NCI-H1105 treated with DMSO at 0.1 percent for 48 hours (cell line): ENCODE measurements around the gene CUL3.
"Not testable (repeated sequence)": the region's sequence is repeated elsewhere in the genome, so short reads cannot be mapped to it uniquely, and the experiment has no call there.

ENCODE experiments used
- DNase-seq: peaks from one replicate; lab custom pipeline; 2025; lab: John Stamatoyannopoulos, UW

CUL3 gene

GRCh38 chr2:224543939-224544338 is 41.2 kb downstream of the CUL3 start:
- no peak for DNase-seq

DNA sequence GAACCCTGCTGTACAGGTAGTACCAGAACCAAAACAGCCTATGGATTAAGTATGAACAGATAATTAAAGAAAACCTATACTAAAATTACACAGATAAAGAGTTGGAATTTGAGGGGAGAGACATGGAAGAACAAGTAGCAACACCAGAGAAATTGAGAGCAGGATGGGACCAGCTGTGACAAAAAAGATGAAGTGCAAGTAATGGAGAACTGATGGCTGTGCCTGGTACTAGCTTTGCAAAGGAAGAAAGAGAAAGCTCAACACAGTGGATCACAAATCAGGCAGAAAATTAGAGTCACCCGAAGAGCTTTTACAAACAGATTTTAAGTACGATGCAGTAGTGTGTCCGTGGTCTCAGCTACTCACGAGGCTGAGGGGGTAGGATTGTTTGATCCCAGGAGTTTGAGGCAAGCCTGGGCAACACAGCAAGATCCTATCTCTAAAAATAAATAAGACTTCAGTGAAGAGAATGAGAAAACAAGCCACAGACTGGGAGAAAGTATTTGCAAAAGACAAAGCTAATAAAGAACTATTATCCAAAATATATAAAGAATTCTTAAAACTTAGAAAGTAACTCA is 46.5 kb downstream of the CUL3 start:
- no peak for DNase-seq

DNA sequence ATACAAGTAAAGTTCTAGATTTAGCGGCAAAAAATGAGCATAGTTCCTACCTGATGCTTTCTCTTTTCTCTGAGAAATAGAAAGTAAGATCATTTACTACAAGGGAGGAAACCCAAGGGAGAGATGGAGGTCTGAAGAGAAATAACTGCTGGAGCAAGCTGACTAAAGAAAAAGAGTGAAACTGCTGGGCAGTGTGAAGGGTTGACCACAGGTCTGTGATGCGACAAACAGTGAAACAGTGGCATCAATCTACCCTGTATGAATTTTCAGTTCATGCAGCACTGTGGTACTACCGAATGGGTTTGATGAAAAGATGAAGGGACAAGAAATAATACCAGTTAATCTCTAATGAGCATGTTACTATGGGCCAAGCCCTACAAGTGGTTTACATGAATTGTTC is 52.2 kb downstream of the CUL3 start:
- DNase-seq: no peak

- no peak for DNase-seq
Observed at GRCh38 chr2:224532441-224532840, 52.7 kb downstream of the CUL3 start.

GRCh38 chr2:224528171-224528570 is 57.0 kb downstream of the CUL3 start:
- no peak for DNase-seq

DNA sequence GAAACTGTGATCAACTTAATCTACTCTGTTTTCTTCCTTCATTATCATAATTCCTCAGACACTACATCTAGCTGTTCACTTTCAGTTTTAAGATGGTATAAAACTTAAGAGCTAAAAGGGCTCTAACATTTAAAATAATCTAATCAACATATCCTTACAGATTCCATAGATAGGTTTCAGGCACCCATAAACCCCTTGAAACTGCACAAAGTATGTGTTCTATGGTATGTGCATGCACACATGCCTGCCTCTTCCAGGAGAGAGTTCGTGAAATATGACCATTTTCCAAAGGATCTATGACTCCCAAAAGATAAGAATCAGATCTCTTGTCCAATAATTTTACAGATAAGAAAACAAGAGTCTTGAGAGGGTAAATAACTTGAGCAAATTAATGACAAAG is 59.4 kb downstream of the CUL3 start:
- no peak for DNase-seq

DNA sequence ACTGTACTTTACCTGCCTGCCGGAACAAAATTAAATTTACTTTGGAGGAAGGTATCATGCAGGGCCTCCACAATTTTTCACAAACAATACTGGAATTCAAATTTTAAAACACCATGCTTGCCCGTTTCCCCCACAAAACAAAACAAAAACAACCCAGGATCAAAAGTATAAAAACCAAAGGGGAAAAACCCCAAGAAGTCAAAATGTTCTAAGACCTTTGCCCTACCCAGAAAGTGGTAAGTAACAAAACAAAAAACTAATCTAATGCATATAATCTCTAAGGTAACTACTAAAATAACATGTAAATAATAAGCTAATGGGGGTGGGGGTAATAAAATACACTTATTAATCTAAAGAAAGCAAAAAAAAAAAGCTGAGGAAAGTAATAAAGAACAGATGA is 60.5 kb downstream of the CUL3 start:
- no peak for DNase-seq

- no peak for DNase-seq
Observed at GRCh38 chr2:224523626-224524577, 61.3 kb downstream of the CUL3 start.

DNA sequence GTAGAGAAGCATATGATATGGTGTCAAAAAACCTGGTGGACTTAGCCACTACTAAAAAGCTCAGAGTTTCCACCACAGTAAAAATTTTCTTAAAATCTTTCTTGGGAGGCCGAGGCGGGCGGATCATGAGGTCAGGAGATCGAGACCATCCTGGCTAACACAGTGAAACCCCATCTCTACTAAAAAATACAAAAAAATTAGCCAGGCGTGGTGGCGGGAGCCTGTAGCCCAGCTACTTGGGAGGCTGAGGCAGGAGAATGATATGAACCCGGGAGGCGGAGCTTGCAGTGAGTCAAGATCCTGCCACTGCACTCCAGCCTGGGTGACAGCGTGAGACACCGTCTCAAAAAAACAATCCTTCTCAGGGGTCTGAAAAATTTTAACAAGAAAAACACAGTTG is 62.7 kb downstream of the CUL3 start:
- not testable (repeated sequence) for DNase-seq

GRCh38 chr2:224520064-224520463 is 65.1 kb downstream of the CUL3 start:
- no peak for DNase-seq

- no peak for DNase-seq
Observed at GRCh38 chr2:224518806-224519580, 66.2 kb downstream of the CUL3 start.

- no peak for DNase-seq
Observed at GRCh38 chr2:224517963-224518362, 67.2 kb downstream of the CUL3 start.

DNA sequence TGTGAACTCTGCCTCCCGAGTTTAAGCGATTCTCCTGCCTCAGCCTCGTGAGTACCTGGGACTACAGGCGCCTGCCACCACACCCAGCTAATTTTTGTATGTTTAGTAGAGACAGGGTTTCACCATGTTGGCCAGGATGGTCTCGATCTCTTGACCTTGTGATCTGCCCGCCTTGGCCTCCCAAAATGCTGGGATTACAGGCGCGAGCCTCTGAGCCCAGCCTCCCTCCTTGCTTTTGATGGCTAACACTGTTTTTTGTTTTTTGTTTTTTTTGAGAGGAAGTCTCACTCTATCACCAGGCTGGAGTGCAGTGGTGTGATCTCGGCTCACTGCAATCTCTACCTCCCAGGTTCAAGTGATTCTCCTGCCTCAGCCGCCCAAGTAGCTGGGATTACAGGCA is 68.8 kb downstream of the CUL3 start:
- DNase-seq: not testable (repeated sequence)

DNA sequence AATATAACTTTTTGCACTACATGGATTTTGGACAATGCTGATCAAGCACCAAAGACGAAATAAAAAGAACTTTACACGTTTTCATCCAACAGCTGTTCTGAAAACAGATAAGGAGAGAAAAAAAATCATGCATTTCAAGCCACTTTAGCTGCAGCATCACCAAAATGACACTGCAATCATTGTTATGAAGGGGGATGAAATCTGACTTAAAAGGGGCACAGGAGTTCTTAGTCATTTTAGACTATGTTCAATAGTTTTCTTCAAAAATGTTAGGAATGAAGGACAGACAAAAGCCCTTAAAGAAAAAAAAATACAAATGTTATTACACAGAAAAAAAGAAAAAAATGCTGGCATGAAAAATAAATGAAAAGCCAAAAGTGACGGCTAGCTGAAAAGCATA is 71.2 kb downstream of the CUL3 start:
- no peak for DNase-seq

- no peak for DNase-seq
Observed at GRCh38 chr2:224507789-224508188, 77.4 kb downstream of the CUL3 start.

GRCh38 chr2:224506494-224506893 is 78.7 kb downstream of the CUL3 start:
- no peak for DNase-seq

DNA sequence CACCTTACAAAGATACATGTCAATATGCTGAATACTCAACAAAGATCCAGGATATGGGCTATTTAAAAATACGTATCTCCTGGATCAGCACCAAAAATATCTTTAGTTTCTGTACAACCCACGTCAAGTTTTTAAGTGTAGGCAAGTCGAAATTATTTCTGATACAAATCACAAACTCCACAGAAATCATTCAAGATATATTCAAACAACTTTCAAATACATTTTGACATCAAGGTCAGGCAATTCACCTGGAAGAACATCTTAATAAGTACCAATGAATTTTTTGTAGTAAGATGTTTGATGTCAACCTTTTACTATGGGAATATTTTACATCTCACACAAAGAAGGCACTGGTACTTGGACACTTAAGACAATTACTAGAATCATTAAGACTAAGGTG is 86.2 kb downstream of the CUL3 start:
- DNase-seq: no peak

- DNase-seq: no peak
Observed at GRCh38 chr2:224492531-224492930, 92.6 kb downstream of the CUL3 start.

DNA sequence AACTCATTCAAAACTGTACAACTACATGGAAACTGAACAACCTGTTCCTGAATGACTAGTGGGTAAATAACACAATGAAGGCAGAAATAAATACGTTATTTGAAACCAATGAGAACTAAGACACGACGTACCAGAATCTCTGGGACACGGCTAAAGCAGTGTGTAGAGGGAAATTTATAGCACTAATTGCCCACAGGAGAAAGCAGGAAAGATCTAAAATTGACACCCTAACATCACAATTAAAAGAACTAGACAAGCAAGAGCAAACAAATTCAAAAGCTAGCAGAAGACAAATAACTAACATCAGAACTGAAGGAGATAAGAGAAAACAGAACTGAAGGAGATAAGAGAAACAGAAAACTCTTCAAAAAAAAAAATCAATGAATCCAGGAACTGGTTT is 97.2 kb downstream of the CUL3 start:
- not testable (repeated sequence) for DNase-seq

DNA sequence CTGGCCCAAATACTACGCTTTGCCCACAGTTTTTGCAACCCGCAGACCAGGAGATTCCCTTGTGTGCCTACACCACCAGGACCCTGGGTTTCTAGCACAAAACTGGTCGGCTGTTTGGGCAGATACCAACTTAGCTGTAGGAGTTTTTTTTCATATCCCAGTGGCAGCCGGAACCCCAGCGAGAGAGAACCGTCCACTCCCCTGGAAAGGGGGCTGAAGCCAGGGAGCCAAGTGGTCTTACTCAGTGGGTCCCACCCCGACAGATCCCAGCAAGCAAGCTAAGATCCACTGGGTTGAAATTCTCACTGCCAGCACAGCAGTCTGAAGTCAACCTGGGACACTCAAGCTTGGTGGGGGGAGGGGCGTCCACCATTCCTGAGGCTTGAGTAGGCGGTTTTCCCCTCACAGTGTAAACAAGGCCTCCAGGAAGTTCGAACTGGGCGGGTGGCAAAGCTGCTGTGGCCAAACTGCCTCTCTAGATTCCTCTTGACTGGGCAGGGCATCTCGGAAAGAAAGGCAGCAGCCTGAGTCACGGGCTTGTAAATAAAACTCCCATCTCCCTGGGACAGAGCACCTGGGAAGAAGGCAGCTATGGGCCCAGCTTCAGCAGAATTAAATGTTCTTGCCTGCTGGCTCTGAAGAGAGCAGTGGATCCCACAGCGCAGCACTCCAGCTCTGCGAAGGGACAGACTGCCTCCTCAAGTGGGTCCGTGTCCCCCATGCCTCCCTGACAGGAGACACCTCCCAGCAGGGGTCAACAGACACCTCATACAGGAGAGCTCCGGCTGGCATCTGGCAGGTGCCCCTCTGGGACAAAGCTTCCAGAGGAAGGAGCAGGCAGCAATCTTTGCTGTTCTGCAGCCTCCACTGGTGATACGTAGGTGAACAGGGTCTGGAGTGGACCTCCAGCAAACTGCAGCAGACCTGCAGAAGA is 99.8 kb downstream of the CUL3 start:
- DNase-seq: not testable (repeated sequence)

- no peak for DNase-seq
Observed at GRCh38 chr2:224479826-224480225, 105.3 kb downstream of the CUL3 start.

DNA sequence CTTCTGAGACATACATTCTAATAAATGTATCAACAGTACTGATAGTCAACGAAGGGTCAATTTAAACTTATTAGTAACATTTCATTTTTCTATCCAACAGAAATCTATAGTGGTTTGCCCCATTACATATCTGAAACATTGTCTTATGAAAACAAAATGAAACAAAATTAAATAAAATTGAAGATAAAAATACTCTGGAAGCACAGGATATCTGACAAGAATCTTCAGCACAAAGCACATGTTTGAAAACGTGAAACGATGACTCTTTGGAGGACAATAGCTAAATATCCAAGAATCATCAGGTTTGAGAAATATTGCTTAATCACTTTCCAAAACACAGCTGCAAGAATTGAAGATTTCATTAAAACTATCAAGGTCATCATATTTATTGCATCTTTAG is 112.3 kb downstream of the CUL3 start:
- DNase-seq: no peak
